GM11168 (cell line): ENCODE data around the gene IFNW1.
"Not testable (repeated sequence)": the region's sequence is repeated elsewhere in the genome, so short reads cannot be mapped to it uniquely, and the experiment has no call there.

Experiments used
- in situ Hi-C: fragments of 300-500 bp; cut with MboI; formaldehyde crosslinking; loops from one replicate; pipeline ENCODE4 v1.12.0; 2022; ENCODE audit warnings: low sequenced_read_pairs; ENCODE audit not compliant: unreplicated experiment

IFNW1 gene

DNA sequence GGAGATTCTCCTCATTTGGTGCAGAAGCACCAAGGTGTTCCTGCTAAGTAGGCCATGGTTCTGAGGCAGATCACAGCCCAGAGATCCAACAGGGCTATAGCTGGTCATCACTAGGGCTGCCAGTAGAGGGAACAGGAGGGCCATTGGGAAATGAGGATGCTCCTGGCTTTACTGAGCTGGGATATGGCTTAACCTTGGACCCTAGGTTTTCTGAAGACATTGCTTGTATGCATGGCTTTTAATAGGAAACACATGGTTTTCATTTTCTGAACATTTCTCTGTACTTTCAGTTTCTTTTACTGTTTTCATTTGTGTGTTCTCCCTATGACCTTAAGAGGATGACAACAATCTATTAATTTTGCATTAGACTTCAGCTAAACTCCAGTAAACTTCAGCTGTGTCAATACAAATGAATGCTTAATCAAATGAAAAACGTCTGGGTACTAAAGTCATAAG lies at the start of gene IFNW1:
TSS of gene IFNW1 (minus strand) at position 406 of the 456 bp plus-strand sequence. CDS start at position 144, 262 bp downstream.
- in situ Hi-C loops = no loop called here

DNA sequence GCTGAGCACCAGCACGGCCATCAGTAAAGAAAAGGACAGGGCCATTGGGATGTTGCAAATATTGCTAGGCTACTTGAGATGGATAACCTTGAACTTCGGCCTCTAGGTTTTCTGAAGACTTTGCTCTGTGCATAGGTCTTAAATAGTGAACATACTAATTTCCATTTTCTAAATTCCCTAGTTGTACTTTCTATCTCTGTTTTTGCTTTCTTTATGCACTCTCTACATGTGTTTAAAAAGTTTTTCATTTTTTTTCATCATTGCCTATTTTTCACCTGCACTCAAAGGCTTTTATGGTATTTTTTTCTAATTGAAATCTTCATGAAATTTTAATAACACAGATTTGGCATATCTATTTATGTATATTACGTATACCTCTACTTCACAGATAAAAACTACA lies 45.9 kb upstream of the IFNW1 start, which contains the start of gene IFNA4:
TSS of gene IFNA4 (minus strand) at position 101 of the 400 bp plus-strand sequence. CDS start at position 45, 56 bp downstream.
- in situ Hi-C loops = not testable (repeated sequence)

DNA sequence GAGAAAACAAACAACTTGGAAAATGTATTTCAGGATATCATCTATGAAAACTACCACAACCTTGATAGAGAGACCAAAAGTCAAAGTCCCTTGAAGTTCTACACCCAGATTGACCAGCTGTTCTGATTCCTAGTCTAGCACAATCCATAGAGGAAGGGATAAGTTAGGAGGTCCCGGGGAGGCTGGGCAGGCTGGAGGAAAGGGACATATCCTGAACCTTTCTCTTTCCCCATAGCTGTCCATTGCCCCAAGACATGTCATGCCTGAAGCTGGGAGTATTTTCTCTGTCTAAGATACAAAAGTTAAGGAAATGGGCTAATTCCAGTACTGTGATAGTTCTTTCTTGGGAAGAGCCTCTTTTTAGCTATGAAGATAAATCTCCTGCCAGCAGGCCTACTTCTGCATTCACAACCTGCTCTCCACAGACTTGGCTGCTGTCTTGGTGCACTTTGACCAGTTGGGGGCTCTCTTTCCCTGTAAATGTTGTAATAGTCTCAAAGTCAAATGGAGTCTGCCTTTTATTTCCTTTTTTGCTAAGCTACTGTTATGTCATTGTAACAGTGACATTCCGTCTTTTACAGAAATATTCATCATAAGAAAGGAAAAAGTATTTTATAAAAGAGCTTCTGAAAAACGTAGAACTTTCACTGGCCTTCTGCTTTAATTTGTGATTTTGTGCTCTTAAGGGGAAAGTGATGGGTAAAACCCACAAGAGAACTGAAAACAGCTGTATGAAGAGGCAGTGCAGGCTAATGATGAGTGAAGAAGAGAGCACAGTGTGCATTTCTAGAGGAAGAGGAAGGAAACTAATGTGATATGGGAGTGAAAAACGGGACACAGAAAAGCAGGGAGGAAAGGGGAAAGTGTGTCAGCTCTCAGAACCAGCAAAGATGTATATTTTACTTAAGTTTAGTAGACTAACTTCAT lies 41.4 kb upstream of the IFNW1 start:
- in situ Hi-C loops = not testable (repeated sequence)

DNA sequence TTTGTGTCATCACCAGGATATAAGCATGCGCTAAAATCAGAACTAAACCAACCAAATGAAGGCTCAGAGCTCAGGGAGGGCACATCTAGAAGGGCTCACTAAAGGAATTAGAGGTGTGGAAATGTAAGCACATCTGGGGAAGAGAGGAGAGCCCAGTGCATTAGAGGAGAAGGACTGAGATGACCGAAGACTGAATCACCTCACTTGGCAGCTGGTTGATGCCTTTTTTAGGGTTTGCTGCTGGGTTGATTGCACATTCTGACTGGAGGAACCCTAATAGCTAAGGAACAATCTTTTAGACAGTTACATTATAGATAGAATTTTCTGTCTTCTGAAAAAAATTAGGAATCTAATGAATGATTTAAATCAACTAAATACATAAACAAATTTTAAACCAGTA lies 33.0 kb upstream of the IFNW1 start:
- in situ Hi-C loops = no loop called here

DNA sequence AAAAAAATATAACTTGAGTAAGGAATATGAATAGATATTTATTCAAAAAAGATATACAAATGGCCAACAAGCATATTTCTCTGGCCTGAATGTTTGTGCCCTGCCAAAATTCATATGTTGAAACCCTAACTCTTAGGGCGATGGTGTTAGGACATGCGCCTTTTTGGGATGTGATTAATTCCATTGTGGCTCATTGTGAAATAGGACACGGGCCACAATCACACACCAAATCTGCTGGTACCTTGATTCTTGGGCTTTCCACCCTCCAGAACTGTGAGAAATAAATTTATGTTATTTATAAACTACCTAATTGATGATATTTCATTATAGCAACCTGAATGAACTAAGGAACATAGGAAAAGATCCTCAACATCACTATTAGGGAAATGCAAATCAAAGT lies 30.5 kb upstream of the IFNW1 start:
- in situ Hi-C loops = no loop called here

DNA sequence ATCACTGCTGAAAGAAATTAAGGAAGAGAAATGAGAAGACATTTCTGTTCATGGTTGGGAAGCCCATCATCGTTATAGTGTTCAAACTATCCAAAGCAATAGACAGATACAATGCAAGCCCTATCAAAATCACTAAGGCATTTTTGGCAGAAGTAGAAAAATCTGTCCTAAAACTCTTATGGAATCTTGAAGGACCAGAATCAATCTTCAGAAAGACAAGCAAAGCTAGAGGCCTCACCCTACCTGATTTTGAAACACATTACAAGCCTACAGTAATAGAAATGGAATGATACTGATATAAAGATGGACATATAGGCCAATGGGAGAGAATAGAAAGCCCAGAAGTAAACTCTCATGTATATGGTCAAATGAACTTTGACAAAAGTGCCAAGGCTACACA lies 29.7 kb upstream of the IFNW1 start:
- in situ Hi-C loops = no loop called here

DNA sequence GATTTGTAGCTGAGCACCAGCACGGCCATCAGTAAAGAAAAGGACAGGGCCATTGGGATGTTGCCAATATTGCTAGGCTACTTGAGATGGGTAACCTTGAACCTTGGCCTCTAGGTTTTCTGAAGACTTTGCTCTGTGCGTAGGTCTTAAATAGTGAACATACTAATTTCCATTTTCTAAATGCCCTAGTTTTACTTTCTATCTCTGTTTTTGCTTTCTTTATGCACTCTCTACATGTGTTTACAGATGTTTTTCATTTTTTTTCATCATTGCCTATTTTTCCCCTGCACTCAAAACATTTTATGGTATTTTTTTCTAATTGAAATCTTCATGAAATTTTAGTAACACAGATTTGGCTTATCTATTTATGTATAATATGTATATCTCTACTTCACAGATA lies 24.9 kb upstream of the IFNW1 start, which contains the start of gene IFNA21:
TSS of gene IFNA21 (minus strand) at position 101 of the 400 bp plus-strand sequence. CDS start at position 53, 48 bp downstream.
- in situ Hi-C loops = not testable (repeated sequence)

DNA sequence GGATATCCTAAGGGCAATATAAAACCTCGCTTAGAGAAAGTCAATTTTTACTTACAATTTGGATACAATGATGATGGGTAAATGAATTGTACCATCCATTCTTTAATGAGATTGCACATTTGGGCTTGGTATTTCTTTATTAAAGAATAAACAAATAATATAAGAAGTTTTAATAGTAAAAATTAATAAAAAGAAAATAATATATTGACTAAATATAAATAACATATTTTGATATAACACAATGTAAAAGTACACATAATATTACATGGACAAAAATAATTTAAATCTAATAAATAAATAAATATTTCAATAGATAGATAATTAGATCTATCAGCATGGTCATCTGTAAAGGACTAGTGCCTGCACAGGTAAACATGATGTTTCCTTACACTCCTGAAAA lies 23.9 kb upstream of the IFNW1 start:
- in situ Hi-C loops = no loop called here

DNA sequence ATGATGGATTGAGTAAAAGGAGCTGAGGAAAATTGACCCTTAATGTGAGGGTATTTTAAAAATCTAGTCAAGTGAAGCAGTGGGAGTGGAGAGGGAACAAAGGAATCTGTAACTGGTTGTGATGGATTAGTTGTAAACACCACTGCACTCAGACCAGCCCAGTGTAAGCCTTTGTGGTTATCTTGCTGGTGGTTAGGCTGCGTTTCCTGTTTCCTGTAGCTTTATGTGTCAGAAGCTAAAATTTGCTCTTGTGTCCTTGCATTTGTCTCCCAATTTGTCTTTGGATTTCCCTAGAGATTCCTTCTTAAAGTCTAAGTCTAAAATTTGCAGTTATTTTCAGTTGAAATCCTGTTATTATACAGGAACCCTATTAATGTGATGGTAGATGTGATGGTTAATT lies 18.5 kb upstream of the IFNW1 start:
- in situ Hi-C loops = no loop called here

DNA sequence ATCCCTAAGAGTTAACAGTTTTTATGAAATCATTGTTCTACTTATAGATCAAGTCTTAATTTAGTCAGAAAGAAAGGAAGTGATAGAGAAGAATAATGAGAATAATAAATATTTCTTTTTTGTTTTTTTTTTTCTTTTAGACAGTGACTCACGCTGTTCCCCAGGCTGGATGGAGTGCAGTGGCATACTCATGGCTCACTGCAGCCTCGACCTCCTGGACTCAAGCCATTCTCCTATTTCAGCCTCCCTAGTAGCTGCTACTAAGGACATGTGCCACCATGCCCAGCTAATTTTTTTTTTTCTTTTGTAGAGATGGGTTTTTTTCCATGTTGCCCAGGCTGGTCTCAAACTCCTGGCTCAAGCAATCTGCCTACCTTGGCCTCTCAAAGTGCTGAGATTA lies 13.9 kb upstream of the IFNW1 start:
- in situ Hi-C loops = no loop called here

DNA sequence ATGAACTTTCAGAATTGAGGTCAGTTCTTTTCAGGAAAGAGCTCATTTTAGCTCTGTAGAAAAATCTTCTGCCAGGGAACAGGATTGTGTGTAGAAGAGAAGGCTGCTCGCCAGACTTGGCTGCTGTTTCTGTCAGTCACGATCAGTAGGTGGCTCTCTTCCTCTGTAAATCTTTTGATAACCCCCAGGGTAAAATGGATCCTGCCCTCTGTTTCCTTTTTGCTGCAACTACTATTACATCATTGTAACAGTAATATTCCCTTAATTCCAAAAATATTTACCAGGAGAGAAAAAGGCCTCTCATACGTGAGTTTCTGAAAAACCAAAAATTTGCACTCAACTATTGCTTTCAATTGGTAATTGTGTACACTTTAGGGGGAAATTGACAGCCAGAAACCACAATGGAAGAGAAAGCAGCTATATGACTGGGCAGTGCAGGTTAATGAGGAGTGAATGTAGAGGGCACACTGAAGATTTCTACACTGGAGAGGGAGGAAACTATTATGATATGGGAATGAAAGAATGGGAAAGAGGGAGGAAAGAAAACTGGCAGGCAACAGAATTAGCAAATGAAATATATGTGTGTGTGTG lies 12.5 kb upstream of the IFNW1 start:
- in situ Hi-C loops = no loop called here

DNA sequence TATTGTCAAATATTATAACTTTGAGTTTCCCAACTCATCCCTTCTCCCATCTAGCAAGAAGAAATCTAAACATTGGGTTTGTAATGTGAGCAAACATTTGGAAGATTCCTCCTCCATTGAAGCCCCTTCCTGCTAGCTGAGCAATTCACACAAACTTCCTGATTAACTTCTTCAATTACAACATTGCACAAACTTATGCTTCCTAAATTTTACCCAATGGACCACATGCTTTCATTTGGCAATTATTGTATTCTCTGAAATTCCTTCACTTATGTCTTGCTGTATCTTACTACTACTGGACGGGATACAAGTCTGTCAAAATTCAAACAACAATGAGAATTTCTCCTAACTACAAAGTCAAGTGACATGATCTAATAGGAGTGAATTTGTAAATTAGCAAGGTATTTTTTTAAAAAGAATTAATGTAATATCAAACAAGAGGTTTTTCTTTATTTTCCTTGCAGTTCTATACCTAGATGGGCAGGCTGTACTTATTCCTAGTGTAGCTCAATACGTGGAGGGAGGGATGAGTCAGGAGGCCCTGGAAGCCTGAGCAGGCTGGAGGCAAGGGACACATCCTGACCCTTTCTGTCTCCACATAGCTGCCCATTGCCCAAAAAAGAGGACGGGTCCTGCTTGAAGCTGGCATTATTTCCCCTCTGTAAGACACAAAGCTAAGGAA lies 11.8 kb upstream of the IFNW1 start:
- in situ Hi-C loops = no loop called here

DNA sequence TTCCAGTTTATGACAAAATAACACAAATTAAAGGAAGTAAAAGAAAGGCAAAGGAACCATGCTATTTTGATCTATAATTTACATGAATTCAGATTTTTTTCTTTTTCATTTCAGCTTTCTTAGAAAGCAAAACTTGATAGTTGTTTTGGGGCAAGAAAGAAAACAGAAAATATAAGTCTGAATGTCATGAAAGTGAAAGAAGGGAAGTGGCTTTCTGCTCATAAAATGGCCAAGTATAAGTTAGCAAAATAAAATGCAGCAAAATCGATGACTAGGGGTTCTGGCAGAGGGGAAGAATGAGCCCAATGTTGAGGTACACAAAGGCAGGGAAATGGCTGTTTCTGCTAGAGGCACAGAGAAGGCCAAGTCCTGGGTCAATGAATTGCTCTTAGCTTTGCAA lies 3.0 kb upstream of the IFNW1 start:
- in situ Hi-C loops = no loop called here

DNA sequence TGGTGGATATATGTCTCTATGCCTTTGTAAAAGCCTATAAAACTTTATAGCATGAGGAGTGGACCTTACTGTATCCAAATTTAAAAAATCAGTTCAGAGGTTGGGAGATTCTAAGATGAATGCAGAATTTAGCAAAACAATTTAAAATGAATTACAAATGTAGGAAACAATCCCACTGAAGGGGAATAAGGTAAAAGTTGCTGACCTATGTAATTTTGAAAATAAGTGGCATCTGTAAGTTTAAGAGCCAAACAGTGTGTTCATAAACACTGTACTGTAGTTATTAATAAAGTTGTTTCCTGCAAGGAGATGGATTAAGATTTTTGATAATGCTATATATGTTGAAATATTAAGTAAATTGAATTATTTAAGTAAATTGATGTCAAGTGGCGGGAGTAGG lies 4.6 kb downstream of the IFNW1 start:
- in situ Hi-C loops = no loop called here

DNA sequence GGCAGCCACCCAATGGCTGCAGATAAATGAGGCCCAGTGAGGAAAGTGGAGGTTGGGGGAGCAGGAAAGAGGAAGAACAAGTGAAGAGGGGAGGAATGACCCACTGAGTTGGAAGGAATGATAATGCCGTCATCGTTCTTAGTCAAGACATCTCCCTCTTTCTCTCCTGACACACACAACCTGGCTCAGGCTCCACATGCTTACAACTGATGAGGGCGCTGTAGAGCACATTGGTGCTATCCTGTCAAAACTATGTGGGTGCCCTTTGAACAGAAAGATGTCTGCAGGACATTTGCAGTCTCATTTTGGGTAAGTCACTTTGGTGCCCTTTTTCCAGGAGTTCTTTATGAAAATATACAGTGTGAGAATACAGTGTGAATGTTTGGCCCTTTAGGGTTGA lies 5.9 kb downstream of the IFNW1 start:
- in situ Hi-C loops = no loop called here

DNA sequence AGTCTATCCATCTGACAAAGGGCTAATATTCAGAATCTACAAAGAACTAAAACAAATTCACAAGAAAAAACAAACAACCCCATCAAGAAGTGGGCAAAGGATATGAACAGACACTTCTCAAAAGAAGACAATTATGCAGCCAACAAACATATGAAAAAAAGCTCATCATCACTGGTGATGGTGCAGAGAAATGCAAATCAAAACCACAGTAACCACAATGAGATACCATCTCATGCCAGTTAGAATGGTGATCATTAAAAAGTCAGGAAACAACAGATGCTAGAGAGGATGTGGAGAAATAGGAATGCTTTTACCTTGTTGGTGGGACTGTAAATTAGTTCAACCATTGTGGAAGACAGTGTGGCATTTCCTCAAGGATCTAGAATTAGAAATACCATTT lies 13.4 kb downstream of the IFNW1 start:
- in situ Hi-C loops = not testable (repeated sequence)

DNA sequence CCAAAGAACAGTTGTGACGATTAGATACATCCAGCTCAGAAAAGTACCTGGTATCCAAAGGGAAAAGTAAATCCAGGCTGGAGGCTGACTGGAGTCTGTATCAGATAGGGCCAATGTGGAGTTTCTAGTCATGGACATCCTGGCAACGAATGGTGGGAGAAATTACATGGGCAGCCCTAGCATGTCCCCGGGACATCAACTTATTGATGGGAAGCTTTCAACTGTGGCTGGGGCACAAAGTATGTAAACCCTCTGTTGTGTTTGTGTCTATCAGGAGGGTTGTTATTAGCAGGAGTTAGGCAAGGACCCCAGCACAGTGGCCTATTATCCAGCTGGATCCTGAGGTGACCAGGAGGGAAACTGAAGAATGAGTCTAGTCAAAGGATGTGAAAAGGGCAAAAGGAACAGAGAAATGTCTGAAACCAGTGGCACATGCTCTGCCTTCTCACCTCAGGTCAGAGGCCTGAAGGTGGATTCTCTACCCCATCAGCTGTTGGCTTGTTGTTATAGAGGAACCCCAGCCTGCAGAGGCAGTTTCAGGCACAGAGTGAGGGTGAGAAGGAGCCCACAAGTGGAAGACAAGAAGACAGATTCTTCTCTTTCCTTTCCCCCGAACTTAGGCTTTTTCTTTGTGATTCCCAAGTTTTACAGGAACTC lies 19.9 kb downstream of the IFNW1 start:
- in situ Hi-C loops = loop anchor here (25.0 kb wide), 2 partner anchors 234 to 1184 kb away; no protein-coding TSS in a partner anchor

DNA sequence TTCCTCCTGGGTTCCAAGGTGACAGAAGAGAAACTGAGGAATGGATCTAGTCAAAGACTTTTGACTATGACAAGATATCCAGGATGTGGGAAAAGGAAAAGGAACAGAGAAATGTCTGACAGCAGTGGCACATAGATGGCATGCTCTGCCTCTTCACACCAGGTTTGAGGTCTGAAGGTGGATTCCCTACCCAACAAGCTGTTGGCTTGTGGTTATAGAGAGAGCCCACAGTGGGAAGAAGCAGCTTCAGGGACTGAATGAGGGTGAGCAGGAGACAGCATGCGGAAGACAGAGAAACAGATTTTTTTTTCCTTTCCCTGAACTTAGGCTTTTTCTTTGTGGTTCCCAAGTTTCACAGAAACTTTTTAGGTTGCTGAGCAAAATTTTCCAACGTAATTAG lies 20.6 kb downstream of the IFNW1 start:
- in situ Hi-C loops = loop anchor here (25.0 kb wide), 2 partner anchors 234 to 1184 kb away; no protein-coding TSS in a partner anchor

DNA sequence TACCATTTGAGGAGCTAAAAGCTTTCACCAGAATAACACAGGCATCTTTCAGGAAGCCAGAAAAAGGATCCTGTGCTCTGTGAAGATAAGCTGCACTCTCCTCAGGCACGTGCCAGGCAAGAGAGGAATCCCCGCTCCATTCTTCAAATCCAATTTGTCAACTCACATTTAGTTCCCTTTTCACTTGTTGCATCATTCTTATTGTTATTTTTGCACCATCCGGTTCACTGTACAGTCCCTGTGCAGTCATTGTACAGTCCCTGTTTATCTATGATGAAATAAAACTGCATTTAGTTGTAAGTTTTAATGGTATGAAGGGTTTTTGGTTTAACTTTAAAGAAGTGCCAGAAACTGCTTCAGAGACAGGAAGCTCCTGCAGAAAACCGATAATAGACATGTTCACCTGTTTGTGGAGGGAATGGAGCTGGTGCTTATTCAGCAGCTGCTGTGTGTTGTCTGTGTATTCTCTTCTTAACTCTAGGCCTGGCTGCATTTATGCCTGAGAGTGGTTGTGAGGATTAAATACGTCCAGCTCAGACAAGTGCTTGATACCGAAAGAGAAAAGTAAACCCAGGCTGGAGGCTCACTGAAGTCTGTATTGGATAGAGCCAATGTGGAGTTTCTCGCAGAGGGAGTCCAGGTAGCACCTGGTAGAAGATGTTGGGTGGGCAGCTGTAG lies 22.4 kb downstream of the IFNW1 start:
- in situ Hi-C loops = loop anchor here (25.0 kb wide), 2 partner anchors 232 to 1182 kb away; no protein-coding TSS in a partner anchor
